ENCODE measurements around the gene CFAP299. TPM values are rescaled to one million over a fixed set of nuclear protein-coding genes. Genes with fewer than 3 reads are reported as not detected.

CFAP299 gene
- total and polyA plus RNA-seq, 2 of the 8 experiments (the other 6 are each of a cell fraction or from before 2014, with no cell fraction given) = not detected

DNA sequence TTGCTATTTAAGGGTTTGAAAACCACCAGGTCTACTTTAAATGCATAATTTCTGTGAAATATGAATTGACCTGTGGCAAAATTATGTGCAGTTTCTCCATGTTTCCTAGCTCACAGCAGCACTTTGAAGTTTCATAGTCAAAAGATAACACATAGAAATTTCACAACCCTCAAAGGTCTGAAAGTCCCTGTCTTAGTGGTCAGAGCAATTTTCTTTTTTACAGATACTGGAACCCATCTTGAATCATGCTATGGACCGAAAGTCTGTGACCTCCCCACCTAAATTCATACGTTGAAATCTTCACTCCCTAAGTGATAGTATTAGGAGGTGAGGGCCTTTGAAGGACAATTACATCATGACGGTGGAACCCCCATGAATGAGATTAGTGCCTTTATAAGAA is 454.6 kb downstream of the CFAP299 start:
- no peak for DNase-seq (ENCODE audit: low read depth in 1 of 2, low spot score in 2 of 2)
- H3K4me2 ChIP-seq (ENCODE audit: insufficient read depth in 1 of 2, low read depth in 2 of 2, low read length in 2 of 2) = no peak overlapping the region
- TF ChIP-seq GABPA (IDR thresholded peaks at IDR 0.05; ENCODE audit: borderline replicate concordance, insufficient read depth, low read length) (no peak), MAX (IDR thresholded peaks at IDR 0.05) (no peak), ASH2L (IDR thresholded peaks at IDR 0.05; ENCODE audit: low read length) (no peak), CHD1 (IDR thresholded peaks at IDR 0.05; ENCODE audit: low read depth, low read length) (no peak), SP2 (IDR thresholded peaks at IDR 0.05; ENCODE audit: low read length) (no peak), EZH2 (IDR thresholded peaks at IDR 0.05; ENCODE audit: low read depth, low read length, severe bottlenecking) (no peak), ZNF274 (IDR thresholded peaks at IDR 0.05; ENCODE audit: borderline replicate concordance, extremely low read depth, low read length) (no peak), SP1 (IDR thresholded peaks at IDR 0.05; ENCODE audit: low read depth, low read length) (no peak), SAP30 (IDR thresholded peaks at IDR 0.05; ENCODE audit: insufficient read depth, insufficient replicate concordance, low read length) (no peak), SP4 (IDR thresholded peaks at IDR 0.05; ENCODE audit: low read length) (no peak), CTCF (IDR thresholded peaks at IDR 0.05; ENCODE audit: control extremely low read depth in 1 of 3, insufficient read depth in 1 of 3, low read depth in 1 of 3, low read length in 3 of 3) (no peak), CEBPB (IDR thresholded peaks at IDR 0.05; ENCODE audit: low read depth, low read length) (no peak), KDM1A (IDR thresholded peaks at IDR 0.05; ENCODE audit: borderline replicate concordance, low read length) (no peak)

More for the DNA sequence above, 454.6 kb downstream of the CFAP299 start:
- no peaks in the 10 kb centered on the region for H3K23me2 ChIP-seq (ENCODE audit: low read depth, low read length)
- no peak overlapping the region for H2BK5ac ChIP-seq (ENCODE audit: low read depth, low read length)
- ChIA-PET CTCF (ENCODE audit: partially characterized antibody) (no interaction called here), POLR2A (ENCODE audit: partially characterized antibody) (no interaction called here)
- H3K18ac ChIP-seq (ENCODE audit: extremely low read depth, low read length) = no peak overlapping the region
- H3K9ac ChIP-seq (replicated peaks in 1 of 4; ENCODE audit: extremely low read depth in 1 of 4, low read depth in 3 of 4, low read length in 3 of 4) = no peak overlapping the region
- no peak overlapping the region for H3K14ac ChIP-seq (ENCODE audit: insufficient read length)
- no peak overlapping the region for H4K8ac ChIP-seq (ENCODE audit: extremely low read depth, insufficient read depth, low read length)
- 92% methylated on average over 3 of the region's 3 CpGs; no CpG with 5 or more reads in 1 of the 2 experiments for WGBS, 2 experiments (ENCODE audit: extremely low coverage in 1 of 2, insufficient coverage in 1 of 2, insufficient read length in 1 of 2, insufficient replicate concordance in 2 of 2, low coverage in 1 of 2, low lambda C conversion rate in 2 of 2, missing lambda C conversion rate in 1 of 2)
- H3K4me3 ChIP-seq (ENCODE audit: extremely low read depth in 1 of 4, insufficient read depth in 2 of 4, low read depth in 3 of 4, low read length in 4 of 4) = no peak overlapping the region
- H3K9me3 ChIP-seq (ENCODE audit: insufficient read depth in 2 of 2, low read depth in 1 of 2, low read length in 1 of 2) = no peaks in the 10 kb centered on the region
- H3K56ac ChIP-seq (replicated peaks; ENCODE audit: insufficient read length, low read depth, low read length) = no peak overlapping the region
- no peaks in the 10 kb centered on the region for H3K79me2 ChIP-seq (ENCODE audit: control insufficient read depth in 1 of 2, insufficient read depth in 2 of 2, low read length in 2 of 2)
- H4K91ac ChIP-seq (replicated peaks; ENCODE audit: insufficient read length, low read length) = no peak overlapping the region
- no peak overlapping the region for H2AK5ac ChIP-seq (ENCODE audit: low read depth, low read length)
- H3K27me3 ChIP-seq (replicated peaks in 1 of 4; ENCODE audit: control insufficient read depth in 3 of 4, extremely low read depth in 1 of 4, insufficient read depth in 3 of 4, low read length in 3 of 4) = no peaks in the 10 kb centered on the region
- no peak overlapping the region for H2BK12ac ChIP-seq (ENCODE audit: low read depth, low read length)
- H3K23ac ChIP-seq (ENCODE audit: insufficient read length) = no peak overlapping the region
- no peak overlapping the region for H2AFZ ChIP-seq (ENCODE audit: low read length)
- no peaks in the 10 kb centered on the region for H3K4me1 ChIP-seq (replicated peaks in 1 of 4; ENCODE audit: control insufficient read depth in 3 of 4, insufficient read depth in 4 of 4, low read length in 3 of 4)
- H2BK20ac ChIP-seq (ENCODE audit: low read length) = no peak overlapping the region
- FAIRE-seq = no peak
- H2BK120ac ChIP-seq (replicated peaks; ENCODE audit: low read depth, low read length) = no peak overlapping the region
- H2BK15ac ChIP-seq (ENCODE audit: low read length) = no peak overlapping the region
- no peaks in the 10 kb centered on the region for H4K20me1 ChIP-seq (replicated peaks in 1 of 2; ENCODE audit: control insufficient read depth in 1 of 2, insufficient read depth in 2 of 2, low read length in 2 of 2)
- no peak overlapping the region for H3K4ac ChIP-seq (replicated peaks; ENCODE audit: insufficient read length, low read depth, low read length)
- no peak overlapping the region for H4K5ac ChIP-seq (ENCODE audit: insufficient read length, low read depth, low read length)
- H3K27ac ChIP-seq (ENCODE audit: low read depth, low read length) = no peak overlapping the region
- H3K36me3 ChIP-seq (ENCODE audit: control insufficient read depth in 2 of 4, insufficient read depth in 4 of 4, low read length in 3 of 4) = no peaks in the 10 kb centered on the region
- no peaks in the 10 kb centered on the region for H3K79me1 ChIP-seq (ENCODE audit: low read depth, low read length)
